ENCODE results near the gene EPB41.
"Not testable (repeated sequence)": the region's sequence is repeated elsewhere in the genome, so short reads cannot be mapped to it uniquely, and the experiment has no call there.

EPB41 gene

GRCh38 chr1:28981210-28981609, 66.8 kb downstream of the EPB41 start:
- DNase-seq (ENCODE audit: low read depth in 2 of 2), result no peak

DNA sequence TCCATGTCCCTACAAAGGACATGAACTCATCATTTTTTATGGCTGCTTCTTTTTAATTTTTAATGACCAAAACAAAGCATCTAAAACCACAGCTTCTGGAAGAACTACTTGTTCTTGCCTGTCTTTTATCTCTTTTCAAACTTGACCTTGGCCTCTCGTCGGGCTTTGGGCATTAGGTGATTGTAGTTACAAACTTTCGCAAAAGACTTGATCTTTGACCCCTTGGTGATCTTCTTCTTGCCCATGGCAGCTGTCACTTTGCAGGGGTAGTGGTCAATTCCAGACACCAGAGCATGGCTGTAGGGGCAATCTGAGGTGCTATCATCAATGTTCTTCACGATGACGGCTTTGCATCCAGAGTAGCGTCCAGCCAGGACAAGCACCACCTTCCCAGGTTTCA, 67.8 kb downstream of the EPB41 start:
- no peak for DNase-seq (ENCODE audit: low read depth in 2 of 2)

- no peak for DNase-seq (ENCODE audit: low read depth in 2 of 2)
Observed at GRCh38 chr1:28983091-28983490, 68.7 kb downstream of the EPB41 start.

DNA sequence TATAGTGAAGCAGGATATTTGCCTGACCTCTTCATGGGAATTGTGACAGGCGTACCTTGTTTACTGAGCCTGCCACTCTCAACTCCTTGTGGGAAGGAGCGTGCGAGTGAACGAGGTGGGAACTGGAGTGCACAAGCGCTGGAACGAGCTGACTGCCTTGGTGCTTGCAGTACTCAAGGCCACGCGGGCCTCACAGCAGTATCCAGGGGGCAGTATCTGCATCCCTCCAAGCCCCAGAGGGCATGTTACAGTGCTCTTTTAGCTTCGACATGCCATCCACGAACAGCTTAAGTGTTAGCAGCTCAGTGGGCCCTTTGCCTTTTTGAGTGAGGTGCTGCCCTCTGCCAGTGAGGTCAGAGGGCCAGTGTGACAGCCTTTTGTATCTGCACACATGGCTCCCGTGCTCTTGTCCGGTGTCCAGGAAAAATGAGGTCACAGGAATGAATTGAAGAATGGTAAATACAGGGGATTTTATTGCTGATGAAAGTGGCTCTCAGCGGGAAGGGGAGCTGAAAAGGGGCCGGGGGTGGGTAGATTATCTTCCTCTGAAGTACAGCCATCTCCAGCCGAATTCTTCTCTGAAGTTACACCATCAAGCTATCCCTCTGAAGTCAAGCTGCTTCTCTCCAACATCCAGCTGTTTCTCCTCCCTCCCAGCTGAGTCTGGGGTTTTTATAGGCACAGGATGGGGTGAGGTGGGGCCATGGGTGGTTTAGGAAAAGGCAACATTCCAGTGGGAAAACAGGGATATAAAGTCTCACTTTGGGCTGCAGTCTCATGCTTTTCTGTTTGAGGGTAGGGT, 69.3 kb downstream of the EPB41 start:
- DNase-seq (ENCODE audit: low read depth in 2 of 2), result no peak

GRCh38 chr1:28984311-28984684, 69.9 kb downstream of the EPB41 start:
- DNase-seq (ENCODE audit: low read depth in 2 of 2), result no peak

GRCh38 chr1:28985427-28985826, 71.1 kb downstream of the EPB41 start:
- DNase-seq (ENCODE audit: low read depth in 2 of 2), result no peak

DNA sequence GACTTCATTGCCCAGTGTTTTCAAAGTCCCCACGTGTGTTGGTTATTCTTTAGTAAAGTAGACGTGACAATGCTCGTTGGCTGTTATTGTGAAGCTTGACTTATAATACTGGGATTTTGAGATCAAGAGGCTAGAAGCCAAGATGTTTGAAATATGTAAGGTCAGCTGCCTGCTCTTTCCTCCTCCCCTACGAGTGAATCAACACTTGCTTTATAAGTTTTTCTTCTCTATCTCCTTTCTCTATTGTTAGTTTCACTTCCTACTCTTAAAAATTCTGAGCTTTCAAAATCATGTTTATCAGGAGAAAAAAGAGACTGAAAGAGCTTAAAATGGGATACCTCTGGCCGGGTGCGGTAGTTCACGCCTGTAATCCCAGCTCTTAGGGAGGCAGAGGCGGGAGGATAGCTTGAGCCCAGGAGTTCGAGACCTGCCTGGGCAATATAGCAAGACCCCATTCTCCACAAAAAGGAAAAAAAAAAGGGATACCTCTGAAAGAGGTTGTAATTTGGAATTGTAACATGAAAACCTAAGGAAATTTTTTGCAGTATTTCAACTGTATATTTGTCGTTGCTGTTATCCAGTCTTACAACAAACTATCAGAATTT, 72.0 kb downstream of the EPB41 start:
- no peak for DNase-seq (ENCODE audit: low read depth in 2 of 2)

- DNase-seq (ENCODE audit: low read depth in 2 of 2), result no peak
Observed at GRCh38 chr1:29002792-29003191, 88.4 kb downstream of the EPB41 start.

DNA sequence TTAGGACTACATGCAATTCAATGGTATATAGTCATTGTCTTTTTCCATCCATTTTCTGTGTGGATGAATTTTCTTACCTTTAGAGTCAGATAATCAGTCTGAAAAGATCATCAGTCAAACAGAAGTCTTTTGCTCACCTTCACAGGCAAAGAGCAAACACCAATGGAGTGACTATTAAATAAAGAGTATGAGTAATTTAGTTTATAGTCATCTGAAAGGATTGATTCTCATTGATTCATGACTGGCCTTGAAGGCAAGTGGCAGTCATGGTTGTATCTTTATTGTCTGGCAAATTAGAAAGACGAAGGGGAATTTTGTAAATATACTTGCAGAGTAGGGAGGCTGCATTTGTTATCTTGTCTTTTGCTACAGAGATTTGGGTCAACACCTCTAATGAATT, 89.9 kb downstream of the EPB41 start:
- DNase-seq (ENCODE audit: low read depth in 2 of 2), result no peak

- DNase-seq (ENCODE audit: low read depth in 2 of 2), result no peak
Observed at GRCh38 chr1:29004798-29005197, 90.4 kb downstream of the EPB41 start.

DNA sequence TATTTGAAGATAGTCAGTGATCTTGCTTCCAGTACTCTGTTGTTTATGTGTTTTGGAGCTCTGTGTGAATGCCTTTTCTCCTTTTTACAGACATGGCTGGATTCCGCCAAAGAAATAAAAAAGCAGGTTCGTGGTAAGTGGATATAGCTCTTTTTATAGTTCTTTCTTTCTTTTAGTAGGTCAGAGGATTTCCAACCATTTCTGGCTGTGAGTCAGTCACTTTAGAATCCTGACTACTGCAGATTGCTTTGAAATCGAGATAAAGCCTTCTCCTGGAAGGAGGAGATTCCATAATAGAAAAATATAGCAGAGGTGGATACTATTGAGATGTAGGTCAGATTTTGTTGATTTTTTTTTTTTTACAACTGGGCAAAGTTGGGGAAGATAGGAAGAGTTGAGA, 97.4 kb downstream of the EPB41 start:
- no peak for DNase-seq (ENCODE audit: low read depth in 2 of 2)

DNA sequence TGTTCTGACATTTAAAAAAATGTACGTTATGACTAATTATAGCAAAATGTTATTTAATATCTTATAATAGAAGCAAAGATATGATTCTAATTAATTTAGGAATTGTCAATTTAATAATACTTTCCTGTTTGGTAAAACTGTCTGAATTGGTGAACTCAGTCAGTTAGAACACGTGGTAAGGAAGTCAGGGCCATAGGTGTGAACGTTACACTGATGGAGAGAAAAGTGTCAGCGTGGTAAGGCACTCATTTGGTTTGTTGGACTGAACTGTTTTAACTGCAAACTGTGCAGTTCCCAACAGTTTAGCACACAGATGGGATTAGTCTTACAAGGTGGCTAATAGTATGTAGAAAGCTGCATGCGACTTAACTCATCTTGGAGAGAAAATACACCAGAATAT, 102.9 kb downstream of the EPB41 start:
- no peak for DNase-seq (ENCODE audit: low read depth in 2 of 2)

DNA sequence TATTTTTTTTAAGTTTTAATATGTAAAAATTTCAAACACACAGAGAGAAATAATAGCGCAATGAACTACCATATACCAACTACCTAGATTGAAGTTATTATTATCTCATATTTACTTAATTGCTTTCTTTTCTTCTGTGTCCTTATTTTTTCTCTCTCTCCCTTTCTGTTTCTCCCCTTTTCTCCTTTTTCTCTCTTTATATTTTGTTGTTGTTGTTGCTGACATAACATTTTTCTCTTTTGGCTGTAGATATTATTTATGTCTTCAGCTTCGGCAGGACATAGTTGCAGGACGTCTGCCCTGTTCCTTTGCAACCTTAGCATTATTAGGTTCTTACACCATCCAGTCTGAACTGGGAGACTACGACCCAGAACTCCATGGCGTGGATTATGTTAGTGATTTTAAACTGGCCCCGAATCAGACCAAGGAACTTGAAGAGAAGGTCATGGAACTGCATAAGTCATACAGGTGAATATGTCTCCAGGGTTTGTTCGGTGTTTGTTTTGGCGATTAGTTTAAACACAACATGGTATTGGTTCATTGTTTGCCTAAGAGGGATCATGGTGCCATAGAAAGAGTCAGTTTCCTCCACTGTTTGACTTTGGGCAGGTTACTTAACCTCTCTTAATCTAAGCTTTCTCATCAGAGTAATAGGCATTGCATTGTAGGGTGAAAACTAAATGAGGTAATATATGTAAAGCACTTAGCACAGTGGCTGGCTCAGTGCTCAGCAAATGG, 103.8 kb downstream of the EPB41 start:
- DNase-seq (ENCODE audit: low read depth in 2 of 2), result no peak

DNA sequence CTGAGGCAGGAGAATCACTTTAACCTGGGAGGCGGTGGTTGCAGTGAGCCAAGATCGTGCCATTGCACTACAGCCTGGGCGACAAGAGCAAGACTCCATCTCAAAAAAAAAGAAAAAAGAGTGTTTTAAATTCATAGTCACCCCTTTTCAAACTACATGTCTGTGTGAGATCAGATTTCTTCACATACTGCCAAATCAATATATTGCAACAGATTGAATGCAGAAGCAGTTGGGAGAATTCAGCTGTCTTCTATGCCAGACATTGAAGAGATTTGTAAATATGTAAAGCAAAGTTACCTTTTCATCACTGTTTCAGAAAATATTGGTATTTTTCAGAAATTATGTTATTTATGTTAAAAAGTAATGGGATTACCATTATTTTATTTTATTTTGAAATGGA, 108.3 kb downstream of the EPB41 start:
- no peak for DNase-seq (ENCODE audit: low read depth in 2 of 2)

GRCh38 chr1:29029667-29030066, 115.3 kb downstream of the EPB41 start:
- DNase-seq (ENCODE audit: low read depth in 2 of 2), result no peak

DNA sequence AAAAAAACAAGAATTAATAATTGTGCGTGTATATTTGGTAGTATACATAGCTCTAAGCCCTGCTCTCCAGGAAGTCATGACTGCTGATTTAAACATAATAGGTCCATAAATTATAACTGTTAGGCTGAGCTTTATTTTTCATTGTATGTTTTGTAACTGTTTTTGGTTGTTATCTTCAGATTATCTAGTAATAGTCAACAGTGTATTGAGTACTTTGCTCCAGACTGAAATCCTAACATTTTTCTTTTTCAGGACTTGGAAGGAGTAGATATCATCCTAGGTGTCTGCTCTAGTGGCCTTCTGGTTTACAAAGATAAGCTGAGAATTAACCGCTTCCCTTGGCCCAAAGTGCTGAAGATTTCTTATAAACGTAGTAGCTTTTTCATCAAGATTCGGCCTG, 118.5 kb downstream of the EPB41 start:
- DNase-seq (ENCODE audit: low read depth in 2 of 2), result no peak

- DNase-seq (ENCODE audit: low read depth in 2 of 2), result no peak
Observed at GRCh38 chr1:29033829-29034466, 119.6 kb downstream of the EPB41 start.

- no peak for DNase-seq (ENCODE audit: low read depth in 2 of 2)
Observed at GRCh38 chr1:29043274-29043965, 129.1 kb downstream of the EPB41 start.

GRCh38 chr1:29044010-29044409, 129.6 kb downstream of the EPB41 start:
- no peak for DNase-seq (ENCODE audit: low read depth in 2 of 2)

- not testable (repeated sequence) for DNase-seq (ENCODE audit: low read depth in 2 of 2)
Observed at GRCh38 chr1:29045663-29046062, 131.3 kb downstream of the EPB41 start.

DNA sequence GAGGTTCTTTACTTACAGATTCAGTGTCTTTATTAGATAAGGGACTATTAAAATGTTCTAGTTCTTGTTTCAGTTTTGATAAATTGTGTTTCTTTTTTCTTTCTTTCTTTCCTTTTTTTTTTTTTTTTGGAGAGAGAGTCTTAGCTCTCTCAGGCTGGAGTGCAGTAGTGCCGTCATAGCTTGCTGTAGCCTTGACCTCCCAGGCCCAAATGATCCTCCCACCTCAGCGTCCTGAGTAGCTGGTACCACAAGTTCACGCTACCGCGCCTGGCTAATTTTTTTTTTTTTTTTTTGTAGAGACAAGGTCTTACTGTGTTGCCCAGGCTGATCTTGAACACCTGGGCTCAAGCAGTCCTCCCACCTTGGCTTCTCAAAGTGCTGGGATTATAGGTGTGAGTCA, 132.8 kb downstream of the EPB41 start:
- DNase-seq (ENCODE audit: low read depth in 2 of 2), result no peak

DNA sequence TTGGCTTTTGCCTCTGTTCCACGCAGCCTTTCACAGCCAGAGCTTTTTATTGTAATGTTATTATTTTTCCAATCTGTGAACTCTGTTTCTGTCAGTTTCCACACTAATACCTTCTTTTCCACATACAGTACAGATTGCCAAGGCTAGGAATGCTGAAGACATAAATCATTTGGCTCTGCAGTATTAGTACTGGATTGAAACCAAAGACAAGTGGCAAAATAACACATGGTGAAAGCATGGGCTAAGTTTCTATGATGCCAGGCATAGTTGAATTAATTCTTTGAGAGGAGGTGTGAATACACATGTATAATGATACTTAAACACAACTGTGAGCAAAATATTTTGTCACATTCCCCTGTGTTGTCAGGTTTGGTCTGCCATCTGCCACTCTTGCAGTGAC, 135.8 kb downstream of the EPB41 start:
- DNase-seq (ENCODE audit: low read depth in 2 of 2), result no peak

Measured in stimulated activated CD4-positive, alpha-beta T cell treated with anti-CD3 and anti-CD28 coated beads, Interleukin-12 subunit alpha, Interleukin-12 subunit beta, amount 100 ng/mL, for 24 hours (primary cell).